ENCODE results near the gene LHFPL3.

Gene LHFPL3

GRCh38 chr7:104945599-104945956, 617.2 kb downstream of the LHFPL3 start:
- no peaks in the 10 kb centered on the region for H3K27me3 ChIP-seq
- H3K4me1 ChIP-seq: peaks cover 19% of the 10 kb centered on the region
- no peak overlapping the region for H3K4me3 ChIP-seq (ENCODE audit: low read depth, low read length)
- no peaks in the 10 kb centered on the region for H3K36me3 ChIP-seq
- no peaks in the 10 kb centered on the region for H3K9me3 ChIP-seq
- DNase-seq: no peak
- no peak for TF ChIP-seq CTCF (IDR thresholded peaks at IDR 0.05; ENCODE audit: low read depth, low read length)

GRCh38 chr7:104946338-104946737, 617.9 kb downstream of the LHFPL3 start:
- H3K4me3 ChIP-seq (ENCODE audit: low read depth, low read length): no peak overlapping the region
- peaks cover 19% of the 10 kb centered on the region for H3K4me1 ChIP-seq
- no peaks in the 10 kb centered on the region for H3K27me3 ChIP-seq
- no peak for DNase-seq
- no peaks in the 10 kb centered on the region for H3K36me3 ChIP-seq
- H3K9me3 ChIP-seq: no peaks in the 10 kb centered on the region
- TF ChIP-seq CTCF (IDR thresholded peaks at IDR 0.05; ENCODE audit: low read depth, low read length): no peak

DNA sequence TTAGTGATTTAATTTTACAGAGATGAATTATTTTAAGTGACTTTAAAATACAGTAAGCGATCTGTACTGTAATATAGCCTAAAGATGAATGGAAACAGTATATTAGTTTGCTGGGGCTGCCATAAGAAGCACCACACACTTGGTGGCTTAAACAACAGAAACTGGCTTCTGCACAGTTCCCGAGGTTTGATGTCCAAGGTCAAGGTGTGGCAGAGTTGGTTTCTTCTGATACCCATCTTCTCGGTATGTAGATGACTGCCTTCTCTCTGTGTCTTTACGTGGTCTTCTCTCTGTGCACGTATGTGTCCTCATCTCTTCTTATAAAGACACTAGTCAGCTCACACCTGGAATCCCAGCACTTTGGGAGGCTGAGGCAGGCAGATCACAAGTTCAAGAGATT, 621.6 kb downstream of the LHFPL3 start:
- H3K9me3 ChIP-seq: no peaks in the 10 kb centered on the region
- TF ChIP-seq CTCF (IDR thresholded peaks at IDR 0.05; ENCODE audit: low read depth, low read length): no peak

DNA sequence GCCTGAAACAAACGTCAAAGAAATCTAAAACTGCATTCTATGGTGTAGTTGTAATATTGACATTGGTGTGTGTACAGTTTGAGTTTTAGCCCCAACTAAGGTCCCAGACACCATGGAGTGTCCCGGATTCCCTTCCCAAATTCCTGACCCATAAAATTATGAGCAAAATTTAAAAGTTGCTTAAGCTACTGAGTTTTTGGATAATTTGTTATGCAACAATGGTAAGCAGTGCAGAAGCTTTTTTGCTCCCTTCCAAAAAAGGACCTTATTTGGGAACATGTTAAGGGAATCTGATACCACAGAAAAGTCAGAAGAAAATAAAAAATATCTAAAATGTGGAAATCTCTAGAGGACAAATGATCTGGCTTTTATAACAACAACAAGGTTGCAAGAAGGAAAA, 622.4 kb downstream of the LHFPL3 start:
- Histone ChIP-seq H3K9me3 (no peaks in the 10 kb centered on the region), H3K27me3 (no peaks in the 10 kb centered on the region), H3K4me1 (peaks cover under 1% of the 10 kb centered on the region; the same call in 1 of the 2 replicates), H3K4me3 (ENCODE audit: low read depth, low read length) (no peak overlapping the region), H3K36me3 (no peaks in the 10 kb centered on the region)
- DNase-seq: no peak
- TF ChIP-seq CTCF (IDR thresholded peaks at IDR 0.05; ENCODE audit: low read depth, low read length): no peak

More for the DNA sequence above, 621.6 kb downstream of the LHFPL3 start:
- H3K4me1 ChIP-seq: peaks cover 4% of the 10 kb centered on the region; the same call in 1 of the 2 replicates
- no peak for DNase-seq
- no peak overlapping the region for H3K4me3 ChIP-seq (ENCODE audit: low read depth, low read length)
- H3K36me3 ChIP-seq: no peaks in the 10 kb centered on the region
- H3K27me3 ChIP-seq: no peaks in the 10 kb centered on the region

- no peak overlapping the region for H3K4me3 ChIP-seq (ENCODE audit: low read depth, low read length)
- no peaks in the 10 kb centered on the region; the same call in 1 of the 2 replicates for H3K4me1 ChIP-seq
- no peaks in the 10 kb centered on the region for H3K36me3 ChIP-seq
- DNase-seq: no peak
- no peaks in the 10 kb centered on the region for H3K9me3 ChIP-seq
- no peaks in the 10 kb centered on the region for H3K27me3 ChIP-seq
- no peak for TF ChIP-seq CTCF (IDR thresholded peaks at IDR 0.05; ENCODE audit: low read depth, low read length)
Measured at GRCh38 chr7:104951546-104951945, 623.1 kb downstream of the LHFPL3 start.

DNA sequence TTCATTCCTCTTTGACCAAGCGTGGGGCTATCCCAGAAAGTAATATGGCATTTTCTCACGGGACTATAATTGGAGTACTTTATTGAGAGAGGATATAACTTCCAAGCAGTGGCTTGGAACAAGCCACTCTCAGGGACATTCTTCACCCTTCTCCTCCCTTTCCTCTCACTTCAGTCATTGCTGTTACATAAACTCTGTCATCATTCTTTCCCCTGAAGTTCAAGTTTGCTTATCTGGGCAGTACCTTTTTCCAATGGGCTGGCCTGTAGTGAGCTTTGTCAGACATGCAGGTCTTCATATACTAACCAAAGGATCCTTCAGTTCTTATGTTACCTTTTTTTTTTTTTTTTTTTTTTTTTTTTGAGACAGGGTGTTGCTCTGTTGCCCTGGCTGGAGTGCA, 626.9 kb downstream of the LHFPL3 start:
- Histone ChIP-seq H3K27me3 (no peaks in the 10 kb centered on the region), H3K36me3 (no peaks in the 10 kb centered on the region), H3K4me1 (no peaks in the 10 kb centered on the region), H3K4me3 (ENCODE audit: low read depth, low read length) (no peak overlapping the region), H3K9me3 (no peaks in the 10 kb centered on the region)
- DNase-seq: no peak
- TF ChIP-seq CTCF (IDR thresholded peaks at IDR 0.05; ENCODE audit: low read depth, low read length): no peak

All from BE2C (cell line).